GM19455 (cell line): ENCODE measurements around the gene RTN4RL2.

Experiments
- ATAC-seq: cut with Tn5 transposase; IDR thresholded peaks from one replicate; pipeline ENCODE4 v1.9.1; 2021; ENCODE audit not compliant: unreplicated experiment

The RTN4RL2 gene

DNA sequence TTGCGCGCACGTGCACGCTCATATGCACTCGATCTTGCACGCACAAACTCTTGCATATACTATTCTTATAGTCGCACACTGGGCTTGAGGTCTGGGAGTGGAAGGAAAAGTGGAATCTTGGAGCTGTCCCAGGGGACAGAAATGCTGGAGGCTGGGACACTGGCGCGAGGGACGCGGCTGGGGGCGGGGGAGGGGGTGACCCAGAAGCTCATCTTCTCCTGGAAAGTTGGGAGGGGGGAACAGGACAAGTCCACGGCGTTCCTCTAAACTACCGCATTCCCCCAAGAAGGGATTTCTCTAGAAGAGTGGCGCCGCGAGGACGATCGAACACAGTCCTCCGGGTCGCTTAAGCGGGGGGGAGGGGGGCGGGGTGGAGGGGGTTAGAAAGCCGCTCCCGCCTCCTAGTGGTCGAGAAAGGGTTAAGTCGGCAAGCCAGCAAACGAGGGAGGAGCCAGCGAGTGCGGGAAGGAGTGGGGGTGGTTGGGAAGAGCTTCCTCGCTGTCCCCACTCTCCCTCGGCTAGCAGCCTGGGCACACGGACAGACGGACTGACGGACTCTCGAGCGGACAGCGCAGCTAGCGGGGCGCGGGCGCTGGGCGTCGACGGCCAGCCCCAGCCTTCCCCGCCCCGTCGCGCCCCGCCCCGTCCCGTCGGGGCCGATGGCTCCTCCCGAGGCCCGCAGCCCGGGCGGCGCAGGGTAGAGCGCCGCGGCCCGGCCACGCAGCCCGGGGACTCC lies at the start of gene RTN4RL2:
Gene RTN4RL2 (plus strand): TSS at position 507 of the 736 bp plus-strand sequence. CDS start 338 bp downstream, outside the sequence.
- no peak for ATAC-seq

DNA sequence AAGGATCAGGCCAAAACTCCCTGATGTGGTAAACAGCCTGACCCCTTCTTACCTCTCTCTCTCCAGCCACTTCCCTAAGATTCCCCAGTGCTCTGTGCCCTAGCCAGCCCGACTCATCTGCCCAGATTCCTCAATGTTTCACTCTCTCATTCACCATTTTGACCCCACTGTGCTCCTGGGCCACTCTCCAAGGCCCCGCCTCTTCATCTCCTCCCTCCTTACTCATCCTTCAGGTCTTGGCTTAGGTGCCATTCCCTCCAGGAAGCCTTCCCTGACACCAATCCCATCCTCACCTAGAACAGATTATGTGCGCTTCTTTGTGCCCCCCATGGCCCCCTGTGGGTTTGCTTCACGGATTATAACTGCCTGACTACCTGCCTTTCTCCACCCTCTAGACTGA lies 46.6 kb upstream of the RTN4RL2 start:
- no peak for ATAC-seq

DNA sequence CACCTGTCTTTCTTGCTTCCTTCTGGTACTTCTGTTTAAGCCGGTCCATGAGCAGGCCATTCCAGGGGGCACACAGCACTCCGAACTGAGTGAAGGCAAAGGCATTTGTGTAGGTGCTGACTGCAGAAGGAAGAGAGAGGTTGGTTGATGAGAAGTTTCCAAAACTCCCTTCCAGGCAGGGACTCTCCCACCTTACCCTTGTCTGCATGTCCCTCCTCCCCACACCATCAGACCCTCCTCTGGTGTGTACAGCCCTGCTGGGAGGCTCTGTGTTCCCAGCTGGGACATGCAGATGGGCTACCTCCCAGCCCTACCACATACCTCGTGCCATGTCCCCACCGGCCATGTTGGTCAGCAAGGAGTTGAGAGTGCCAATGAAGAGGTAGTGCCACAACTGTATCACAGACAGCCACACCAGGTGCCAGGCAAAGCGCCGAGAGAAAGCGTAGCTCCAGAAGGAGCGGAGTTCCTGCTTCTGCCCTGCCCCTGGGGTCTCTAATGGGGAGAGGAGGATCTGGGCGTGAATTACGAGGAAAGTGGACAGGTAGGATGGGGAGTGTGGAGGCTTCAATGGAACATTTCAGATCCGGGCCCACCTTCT lies 45.6 kb upstream of the RTN4RL2 start:
- ATAC-seq = no peak

DNA sequence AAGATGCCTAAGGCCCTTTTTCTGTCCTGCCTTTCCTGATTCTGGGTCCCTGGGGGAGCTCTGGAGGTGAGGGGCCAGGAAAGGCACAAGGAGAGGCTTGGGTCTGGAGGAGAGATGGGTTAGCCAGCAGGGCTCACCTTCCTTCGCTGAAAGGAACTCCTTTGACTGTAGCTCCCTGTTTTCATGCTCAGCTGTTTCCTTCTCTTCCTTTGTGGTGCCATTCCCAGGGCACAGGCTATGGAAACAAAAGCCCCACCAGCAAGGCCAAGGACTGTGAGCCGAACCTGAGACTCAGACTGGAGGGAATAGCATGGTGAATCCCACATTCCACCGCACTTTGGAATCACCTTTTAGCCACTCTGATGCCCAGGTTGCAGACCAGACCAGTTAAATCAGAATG lies 43.9 kb upstream of the RTN4RL2 start:
- no peak for ATAC-seq

DNA sequence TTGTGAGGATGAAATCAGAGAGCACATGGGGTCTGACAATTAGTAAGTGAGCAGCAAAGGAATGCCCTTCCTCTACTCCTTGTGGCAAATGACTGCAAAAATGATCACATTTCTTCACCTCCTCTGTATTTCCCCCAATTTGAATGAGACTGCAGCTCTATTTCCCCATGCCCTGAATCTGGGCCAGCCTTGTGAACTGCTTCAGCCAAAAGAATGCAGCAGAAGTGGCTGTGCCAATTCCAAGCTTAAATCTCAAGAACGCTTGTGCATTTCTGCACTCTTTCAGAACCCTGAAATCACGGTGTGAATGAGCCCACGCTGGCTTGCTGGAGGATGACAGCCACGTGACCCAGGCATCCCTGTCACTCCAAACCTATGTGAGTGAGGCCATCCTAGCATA lies 43.3 kb upstream of the RTN4RL2 start:
- no peak for ATAC-seq

DNA sequence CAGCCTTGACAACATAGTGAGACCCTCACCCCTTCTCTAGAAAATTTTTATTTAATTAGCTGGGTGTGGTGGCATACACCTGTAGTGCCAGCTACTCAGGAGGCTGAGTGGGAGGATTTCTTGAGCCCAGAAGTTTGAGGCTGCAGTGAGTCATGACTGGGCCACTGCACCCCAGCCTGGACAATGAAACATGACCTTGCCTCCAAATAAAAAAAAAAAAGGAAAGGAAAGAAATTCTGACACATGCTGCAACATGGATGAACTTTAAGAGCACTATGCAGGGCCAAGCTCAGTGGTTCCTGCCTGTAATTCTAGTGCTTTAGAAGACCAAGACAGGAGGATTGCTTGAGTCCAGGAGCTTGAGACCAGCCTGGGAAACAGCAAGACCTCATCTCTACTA lies 42.2 kb upstream of the RTN4RL2 start:
- no peak for ATAC-seq

DNA sequence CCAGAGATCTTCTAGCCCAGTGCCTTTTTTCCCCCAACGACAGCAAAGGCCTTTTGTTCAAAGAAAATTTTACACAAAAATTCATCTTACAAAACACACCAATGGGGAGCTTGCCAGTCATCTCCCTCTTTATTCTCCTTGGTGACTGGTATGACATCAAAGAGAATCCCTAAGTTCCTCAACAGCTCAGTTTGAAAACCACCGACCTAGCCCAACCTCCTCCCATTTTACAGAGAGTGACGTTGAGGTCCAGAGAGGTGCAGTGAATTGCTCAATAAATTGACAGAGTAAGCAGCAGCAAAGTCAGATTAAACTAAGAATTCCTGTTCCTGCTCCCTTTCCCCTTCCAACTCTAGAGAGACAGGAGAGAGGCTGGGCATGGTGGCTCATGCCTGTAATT lies 41.2 kb upstream of the RTN4RL2 start:
- ATAC-seq = no peak

DNA sequence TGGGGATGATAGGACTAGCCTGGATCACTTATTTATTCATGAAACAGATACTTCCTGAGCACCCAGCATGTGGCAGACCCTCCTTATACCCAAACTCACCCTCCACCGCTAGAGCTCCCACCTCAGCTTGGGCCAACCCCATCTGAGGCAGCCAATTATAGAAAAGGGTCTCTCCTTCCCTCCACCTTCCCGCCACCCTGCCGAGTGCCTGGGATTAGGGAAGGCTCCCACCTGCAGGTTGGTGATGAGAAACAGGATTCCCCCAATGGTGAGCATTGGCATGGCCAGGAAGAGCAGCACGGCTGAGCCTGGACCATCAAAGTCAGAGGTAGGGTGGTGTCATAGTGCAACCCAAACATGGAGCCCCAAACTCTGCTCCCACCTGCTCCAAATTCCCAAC lies 39.3 kb upstream of the RTN4RL2 start:
- ATAC-seq = no peak

DNA sequence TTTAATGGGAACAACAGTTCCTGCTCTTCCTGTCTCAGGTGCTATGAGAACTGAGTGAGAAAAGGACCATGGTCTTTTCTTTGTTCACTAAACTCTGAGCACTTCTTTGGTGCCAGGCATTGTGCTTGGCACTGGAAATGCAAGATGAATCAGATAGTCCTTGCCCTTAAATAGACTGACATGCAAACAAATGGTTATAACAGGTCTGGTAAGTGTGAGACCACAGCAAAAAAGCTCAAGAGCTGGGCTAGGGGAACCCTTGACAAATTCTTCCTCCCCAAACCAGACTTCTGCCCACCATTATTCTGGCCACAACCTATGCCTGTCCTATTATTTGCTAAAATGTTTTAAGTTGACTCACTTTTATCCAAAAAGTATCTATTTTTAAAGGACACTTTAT lies 38.5 kb upstream of the RTN4RL2 start:
- ATAC-seq = no peak

DNA sequence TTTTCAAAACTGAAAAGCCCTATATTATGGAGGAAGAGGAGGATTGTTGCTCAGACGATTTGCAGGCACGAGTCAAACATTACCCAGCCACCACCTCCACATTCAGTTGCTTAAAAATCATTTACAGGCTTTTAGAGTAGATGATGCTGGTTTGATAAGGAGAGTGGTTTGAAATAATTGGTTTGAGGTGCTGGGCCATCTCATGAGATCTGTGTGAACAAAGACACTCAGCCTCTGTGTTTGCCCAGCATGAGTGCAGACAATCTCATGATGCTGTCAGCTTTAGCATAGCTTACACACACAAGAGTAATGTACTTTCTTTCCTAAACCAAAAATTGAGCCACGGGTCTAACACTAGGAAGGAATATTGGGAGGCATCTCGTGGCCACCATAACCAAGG lies 37.7 kb upstream of the RTN4RL2 start:
- no peak for ATAC-seq

DNA sequence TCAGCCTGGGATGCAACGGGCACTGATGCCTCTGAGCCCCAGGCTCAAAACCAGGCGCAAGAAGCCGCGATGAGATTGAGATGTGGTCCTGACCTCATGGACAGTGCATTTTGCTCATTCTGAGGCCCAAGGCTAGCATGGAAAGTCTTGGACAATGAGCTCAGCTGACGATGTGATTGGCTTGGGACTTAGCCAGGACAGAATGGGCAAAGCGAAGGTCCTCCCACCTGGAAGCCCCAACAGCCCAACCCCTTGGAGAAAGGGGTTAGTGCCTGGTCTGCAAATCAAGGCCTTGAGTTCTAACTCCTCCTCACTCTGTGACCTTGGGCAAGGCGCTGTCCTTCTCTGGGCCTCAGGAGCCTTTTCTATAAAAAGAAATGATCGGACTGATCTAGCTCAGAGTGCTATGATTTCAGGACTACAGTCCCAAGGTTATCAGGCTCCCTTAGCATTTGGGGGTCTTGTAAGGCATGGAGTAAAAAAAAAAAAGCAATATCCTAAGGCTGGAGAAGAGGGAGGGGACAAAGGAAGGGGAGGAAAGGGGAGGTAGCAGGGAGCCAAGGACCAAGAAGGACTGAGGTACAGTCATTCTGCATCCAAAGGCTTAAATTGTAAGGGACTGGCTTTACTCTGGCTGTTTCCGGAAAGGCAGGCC lies 36.1 kb upstream of the RTN4RL2 start:
- no peak for ATAC-seq

DNA sequence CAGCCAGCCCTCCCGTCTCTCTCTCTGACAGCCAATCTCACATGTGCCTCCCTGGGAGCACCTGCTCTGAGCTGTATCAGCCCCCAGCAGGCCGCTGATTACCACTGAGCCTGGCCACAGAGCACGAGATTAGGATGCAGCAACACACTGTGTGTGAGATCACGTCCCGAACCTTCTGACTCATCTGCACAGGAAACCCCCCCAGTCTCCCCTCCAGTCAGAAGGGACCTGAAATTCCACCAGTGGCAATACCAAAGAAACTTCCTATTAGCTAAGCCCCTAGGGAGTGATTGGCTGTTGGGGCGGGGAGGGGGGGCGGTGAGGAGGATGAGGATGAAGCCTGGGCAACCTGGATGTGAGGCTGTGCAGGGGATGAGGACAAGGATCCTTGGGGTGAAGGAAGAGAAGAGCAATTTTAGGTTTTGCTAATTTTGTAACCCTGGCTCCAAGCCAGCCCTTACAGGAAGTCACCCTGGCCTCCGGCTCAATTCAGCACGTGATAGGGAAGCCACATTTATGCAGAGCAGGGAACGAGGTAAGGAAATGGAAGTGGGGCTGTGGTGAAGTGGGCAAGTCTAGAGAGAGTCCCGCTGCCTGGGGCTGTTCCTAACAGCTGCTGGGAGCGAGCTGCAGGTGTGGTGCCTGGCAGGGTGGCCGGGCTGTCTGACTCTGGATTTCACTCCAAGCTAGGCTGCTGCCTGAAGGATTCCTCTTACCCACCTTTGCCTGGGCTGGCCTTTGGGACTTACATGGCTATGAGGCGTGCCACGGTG lies 35.4 kb upstream of the RTN4RL2 start:
- peak; percentile 84 for ATAC-seq

DNA sequence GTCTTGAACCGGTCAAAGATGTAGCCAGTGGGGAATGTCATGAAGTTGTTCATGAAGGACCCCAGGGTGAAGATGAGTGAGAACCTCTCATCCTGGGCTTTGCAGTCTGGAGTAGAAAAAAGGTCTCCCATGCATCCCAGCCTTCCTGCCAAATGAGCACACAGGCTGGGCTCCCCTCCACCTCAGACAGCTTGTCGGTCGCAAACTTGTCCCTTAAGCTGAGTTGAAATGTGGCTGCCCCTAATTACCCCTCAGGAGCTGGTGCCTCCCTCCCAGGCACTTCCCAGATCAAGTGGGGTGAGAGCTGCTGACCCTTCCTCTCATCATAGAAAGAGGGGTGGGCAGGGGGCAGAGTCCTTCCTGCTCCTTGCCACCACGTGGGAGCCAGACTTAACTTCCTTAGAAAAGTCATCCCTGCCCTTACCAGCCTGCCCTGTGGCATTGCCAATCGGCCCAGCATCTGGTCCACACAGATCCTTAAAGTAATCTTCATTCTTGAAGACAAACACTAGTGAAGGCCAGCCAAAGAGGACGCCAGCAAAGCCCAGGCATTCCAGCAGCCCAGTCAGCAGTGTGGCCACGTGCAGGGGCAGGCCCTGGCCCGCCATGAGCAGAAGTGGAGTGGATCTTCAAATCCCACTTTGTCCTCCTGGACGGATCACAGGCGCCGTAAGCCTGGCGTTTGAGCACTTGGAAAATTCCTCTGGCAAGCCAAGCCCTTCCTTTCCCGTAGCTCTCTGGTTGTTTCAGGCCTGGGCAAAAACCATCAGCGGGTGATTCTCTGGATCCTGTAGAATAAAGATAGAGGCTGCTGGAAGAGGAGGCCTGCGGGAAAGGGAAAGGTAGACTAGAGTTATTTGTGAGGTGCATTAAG lies 34.5 kb upstream of the RTN4RL2 start:
- no peak for ATAC-seq

DNA sequence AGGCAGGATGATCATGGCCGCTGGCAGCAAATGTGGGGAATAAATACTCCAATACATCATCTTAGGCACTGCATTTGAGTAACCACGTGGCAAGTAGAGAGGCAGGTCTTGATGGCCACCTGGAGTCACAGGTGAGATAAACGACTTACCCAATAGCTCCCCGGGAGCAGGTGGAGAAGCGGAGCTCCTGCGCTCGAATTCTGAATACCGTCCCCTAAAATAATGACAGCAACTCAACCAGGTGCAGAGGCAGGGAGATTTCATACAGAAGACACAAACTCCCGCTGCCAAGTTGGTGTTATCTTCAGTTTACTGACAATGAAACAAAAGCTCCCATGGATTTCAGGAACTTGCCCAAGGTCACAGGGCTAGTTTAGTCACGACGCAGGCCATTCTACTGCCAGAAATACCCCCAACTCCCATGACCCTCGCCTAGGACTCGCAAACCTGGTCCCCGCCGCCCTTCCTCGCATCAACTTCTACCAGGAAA lies 33.8 kb upstream of the RTN4RL2 start:
- peak; percentile 8 for ATAC-seq

DNA sequence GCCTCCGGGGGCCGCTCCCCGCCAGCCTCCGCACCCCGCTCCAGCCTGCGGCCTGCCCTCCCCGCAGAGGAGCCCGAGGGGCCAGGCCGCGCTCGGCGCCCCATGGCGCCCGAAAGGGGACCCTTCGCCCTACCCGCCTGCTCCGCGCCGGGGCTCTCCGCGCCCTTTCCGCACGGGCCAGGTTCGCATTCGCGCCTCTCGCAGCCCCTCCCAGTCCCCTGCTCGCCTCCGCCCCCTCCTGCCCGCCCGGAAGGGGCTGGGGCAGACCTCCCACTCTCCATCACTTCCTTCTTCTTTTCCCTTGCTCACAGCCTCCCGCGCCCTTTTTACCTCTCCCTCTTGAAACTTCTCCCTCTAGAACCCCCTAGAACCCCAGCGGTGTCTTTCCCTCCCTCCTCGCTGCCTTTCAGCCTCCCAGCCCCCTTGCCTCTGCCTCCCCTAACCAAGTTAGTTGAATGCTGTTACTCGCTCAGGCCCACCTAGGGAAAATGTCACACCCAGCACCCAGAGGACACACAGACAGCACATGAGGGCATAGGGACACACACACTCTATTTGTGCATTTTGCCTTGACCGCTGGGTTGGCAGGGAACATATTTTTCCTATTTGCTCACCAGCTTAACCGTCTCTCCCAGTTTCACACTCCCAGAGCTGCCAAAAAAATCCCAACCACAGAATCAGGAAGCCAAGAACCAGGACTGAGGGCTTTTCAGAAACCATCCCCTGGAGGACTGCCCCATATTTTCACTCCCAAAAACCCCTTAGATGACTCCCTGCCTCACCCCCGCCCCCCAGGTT lies 33.2 kb upstream of the RTN4RL2 start, which contains the start of gene SLC43A3:
Gene SLC43A3 (minus strand): TSS at position 193 of the 798 bp plus-strand sequence. CDS start 949 bp downstream, outside the sequence.
- ATAC-seq = peak; percentile 65

DNA sequence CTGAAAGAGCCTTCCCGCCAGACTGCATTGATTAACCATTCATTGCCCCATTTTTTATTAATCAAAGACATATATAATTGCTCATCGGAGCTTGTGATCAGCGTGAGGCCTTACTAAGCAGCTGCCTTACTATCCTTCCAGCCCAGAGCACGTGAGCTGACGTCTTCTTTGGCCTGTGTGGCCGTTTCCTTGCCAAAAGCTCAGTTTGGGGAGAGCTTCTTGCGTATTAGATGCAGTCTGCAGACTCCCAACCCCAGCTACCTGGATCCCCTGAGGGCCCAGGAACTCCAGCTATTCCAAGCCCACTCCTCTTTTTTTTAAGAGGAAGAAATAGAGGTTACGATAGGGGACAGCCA lies 32.6 kb upstream of the RTN4RL2 start:
- no peak for ATAC-seq

DNA sequence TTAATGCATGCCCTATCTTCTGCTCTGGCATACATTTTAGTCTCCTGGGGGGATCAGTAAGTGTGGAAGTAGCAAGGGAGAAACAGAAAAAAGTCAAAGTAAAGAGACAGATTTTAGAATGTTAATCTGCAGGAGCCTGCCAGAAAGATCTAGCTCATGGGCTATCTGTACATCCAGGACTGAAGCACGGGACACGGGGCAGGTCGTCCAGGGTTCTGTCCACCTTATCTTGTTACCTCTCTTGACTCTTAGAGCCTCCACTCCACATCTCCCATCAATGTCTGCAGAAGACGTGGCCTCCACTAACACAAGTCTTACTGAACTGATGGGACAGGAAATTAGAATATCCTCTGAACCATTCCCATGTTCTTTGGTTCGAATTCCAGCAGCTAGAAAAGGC lies 31.7 kb upstream of the RTN4RL2 start:
- no peak for ATAC-seq

DNA sequence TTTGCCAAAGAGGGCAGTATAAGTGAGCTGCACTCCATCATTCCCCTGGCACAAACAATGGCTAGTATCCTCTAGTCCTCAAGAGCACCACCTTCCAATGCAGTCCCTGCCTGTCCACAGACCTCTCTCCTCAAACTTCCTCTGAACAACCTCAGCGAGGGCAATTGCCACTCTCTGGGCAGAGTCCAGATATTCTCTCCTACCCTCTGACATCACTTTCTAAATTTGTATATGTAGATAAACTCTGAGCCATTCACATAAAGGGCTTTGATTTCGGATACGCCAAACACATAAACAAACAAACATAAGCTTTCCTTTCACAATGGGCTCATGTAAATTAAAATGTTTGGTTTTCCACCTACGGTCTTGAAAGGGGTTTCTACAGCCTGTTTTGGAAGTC lies 30.4 kb upstream of the RTN4RL2 start:
- no peak for ATAC-seq

DNA sequence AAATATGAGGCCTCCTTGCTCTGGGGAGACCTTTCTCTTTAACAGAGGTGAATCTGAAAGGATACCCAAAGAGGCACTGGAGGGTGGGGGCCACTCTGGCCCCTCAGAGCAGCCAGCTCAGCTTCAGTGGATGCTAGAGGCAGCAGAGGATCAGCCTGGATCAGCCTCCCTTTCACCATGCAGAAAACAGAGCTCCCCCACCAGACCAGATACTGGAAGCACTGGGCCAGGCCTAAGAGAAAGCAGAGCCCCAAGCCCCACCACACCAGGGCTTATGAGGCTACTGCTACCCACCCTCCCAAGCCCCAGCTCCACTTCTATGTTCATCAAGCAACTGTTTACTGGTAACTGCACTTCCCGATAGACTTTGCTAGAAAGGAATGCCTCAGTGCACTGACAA lies 29.4 kb upstream of the RTN4RL2 start:
- no peak for ATAC-seq

DNA sequence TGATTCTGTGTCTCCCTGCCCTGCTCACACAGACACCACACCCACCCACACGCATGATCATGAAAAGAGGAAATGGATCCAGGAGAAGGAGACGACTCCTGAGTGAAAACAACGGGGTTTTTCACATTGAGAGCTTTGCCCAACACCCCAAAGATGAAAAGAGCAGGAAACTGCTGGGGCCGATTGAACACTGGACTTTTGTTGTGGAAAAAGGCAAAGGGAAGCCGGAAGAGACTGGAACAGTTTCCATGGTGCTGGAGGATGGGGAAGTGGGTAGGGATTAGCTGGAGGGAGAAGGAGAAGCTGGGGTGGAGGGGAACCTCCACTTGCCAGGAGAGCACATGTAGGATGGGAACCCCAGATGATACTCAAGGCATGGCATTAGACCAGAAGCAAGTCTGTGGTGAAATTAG lies 28.2 kb upstream of the RTN4RL2 start:
- ATAC-seq = no peak
